Stimulated activated CD8-positive, alpha-beta memory T cell treated with anti-CD3 and anti-CD28 coated beads, Interleukin-4, amount 100 ng/mL, for 24 hours (primary cell): ENCODE results near the gene TFF1.
A peak's percentile ranks its signal among the peaks of the same experiment; 100 is the strongest.

ENCODE experiments used
- DNase-seq: peaks from one replicate; pipeline ENCODE4 v3.0.0-alpha.2; 2020; ENCODE audit warnings: low read depth

The TFF1 gene

DNA sequence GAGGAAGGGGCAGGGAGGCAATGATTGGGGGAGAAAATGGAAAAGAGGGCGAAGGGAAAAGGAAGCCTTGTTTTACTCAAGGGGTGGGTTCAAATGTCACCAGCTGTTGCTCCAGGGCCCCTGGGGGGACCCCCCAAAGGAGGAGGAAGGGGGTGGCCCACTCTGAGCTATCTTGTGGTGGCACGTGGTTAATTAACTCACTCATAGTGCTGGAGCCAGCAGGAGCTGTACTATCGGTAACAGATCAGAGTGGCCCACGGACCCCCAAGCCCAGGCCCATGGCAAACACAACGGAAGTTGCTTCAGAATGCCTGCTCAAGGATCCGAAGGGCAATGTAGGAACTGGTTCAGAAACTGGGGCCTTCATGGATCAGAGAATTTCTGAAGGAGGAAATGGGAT lies 22.8 kb downstream of the TFF1 start:
- DNase-seq = no peak

GRCh38 chr21:42343101-42343500 lies 23.2 kb downstream of the TFF1 start:
- no peak for DNase-seq

- DNase-seq = no peak
Measured at GRCh38 chr21:42341776-42342542, 24.4 kb downstream of the TFF1 start.

GRCh38 chr21:42340187-42341050 lies 25.9 kb downstream of the TFF1 start:
- DNase-seq = no peak

GRCh38 chr21:42338729-42339715 lies 27.3 kb downstream of the TFF1 start:
- DNase-seq = no peak

- DNase-seq = peak; percentile 63
Measured at GRCh38 chr21:42337830-42338728, 28.3 kb downstream of the TFF1 start.

DNA sequence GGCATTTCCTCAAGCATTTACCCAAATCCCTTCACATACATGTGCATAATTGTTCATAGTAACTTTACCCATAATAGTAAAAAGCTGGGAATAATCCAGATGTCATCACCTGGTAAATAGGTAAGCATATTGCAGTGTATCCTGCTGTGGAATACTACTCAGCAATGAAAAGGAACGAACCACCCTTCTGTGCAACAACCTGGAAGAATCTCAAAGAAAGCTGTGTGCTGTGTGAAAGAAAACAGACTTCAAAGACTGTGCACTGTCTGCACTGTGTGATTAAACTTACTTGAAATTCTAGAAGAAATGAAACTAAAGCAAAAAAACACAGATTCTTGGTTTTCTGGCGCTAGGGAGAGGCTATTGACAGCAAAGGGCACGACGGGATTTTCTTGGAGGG lies 29.1 kb downstream of the TFF1 start:
- DNase-seq = no peak

GRCh38 chr21:42336054-42336453 lies 30.3 kb downstream of the TFF1 start:
- DNase-seq = no peak

GRCh38 chr21:42332557-42333317 lies 33.6 kb downstream of the TFF1 start:
- no peak for DNase-seq

DNA sequence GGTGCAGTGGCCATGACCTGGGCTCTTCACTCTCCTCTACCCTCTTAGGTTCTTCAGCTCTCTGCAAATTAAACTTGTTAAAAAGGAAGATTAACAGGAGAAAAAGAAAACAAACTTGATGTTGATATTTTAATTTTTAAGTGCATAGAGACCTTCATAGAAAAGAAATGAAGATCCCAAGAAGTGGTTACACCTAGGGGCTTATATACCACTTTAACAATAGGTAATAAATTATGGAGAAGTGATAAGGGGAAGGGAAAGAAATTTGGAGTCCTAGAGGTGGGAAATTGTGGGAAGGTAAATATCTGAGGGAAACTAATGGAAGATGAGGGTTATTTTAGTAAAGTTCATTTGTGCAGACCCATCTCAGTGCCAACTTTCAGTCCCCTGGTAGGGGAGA lies 34.7 kb downstream of the TFF1 start:
- no peak for DNase-seq

DNA sequence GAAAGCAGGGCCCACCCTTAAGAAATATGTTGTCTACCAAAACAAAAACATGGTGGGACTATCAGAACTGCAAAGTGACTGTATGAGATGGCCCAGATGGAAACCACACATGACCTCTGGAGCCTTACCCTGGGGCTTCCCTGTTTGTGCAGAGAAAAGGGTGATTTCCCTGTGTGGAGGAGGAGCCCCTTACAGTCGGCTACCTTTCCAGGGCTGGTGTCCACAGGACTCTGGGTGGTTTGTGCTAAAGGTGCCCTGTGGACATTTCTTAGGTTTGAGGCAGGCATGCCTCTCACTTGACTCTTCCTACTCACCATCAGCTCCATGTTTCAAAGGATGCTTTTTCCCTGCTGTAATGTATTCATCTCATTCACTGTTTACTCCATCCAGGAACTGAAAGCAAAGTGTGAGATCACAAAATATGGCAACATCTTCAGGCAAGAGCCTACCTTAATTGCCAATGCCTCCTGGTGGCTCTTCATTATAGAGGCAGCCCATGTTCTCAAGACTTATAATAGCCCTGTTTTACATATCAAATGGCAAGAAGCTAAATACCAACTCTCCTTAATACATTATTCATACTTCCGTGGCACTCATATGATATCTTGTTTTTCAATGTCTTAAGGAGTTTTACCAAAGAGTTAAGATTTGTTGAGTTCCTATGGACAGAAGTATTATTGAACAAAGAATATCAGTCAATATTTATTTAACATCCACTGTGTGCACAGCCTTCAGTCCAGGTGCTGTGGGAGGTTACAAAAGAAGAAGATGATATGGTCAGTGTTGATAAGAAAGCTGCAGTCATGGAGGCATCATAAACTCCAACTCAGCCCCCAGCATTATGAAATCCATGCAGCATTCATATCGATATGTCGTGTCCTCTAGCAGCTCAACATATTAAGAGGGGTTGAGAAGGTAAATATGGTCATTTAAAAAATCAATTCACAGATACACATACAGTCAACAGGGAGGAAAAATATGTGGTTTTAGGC lies 35.7 kb downstream of the TFF1 start:
- no peak for DNase-seq

DNA sequence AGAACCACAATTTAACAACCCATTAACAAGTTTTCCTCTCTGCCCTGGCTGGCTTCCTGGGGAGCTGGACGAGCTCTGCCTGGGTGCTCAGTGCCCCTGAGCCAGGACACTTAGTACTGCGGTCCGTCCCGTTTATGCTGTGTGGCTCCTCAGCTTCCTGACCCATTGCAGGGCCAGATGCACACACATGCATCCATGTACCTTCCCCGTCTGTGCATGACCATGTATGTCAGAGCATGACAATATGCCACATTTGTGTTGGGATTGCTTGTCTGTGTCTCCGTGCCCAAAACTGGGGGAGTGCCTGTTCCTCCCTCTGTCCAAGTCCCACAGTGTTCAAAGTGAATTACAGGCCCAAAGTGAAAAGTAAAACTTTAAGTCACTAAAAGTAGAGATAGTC lies 41.4 kb downstream of the TFF1 start:
- DNase-seq = no peak

DNA sequence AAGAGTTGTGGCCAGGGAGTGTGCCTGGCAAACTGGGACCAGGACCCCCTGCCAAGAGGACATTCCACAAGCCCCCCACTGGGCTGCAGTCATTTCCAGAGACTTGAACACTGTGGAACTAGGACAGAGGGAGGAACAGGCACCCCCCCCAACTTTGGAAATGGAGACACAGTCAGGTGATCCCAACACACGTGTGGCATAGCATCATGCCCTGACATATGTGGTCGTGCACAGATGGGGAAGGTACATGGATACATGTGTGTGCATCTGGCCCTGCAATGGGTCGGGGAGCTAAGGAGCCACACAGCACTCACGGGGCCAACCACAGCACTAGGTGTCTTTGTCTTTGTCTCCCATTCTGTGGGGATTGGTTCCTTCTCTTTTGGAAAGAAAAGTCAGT lies 44.5 kb downstream of the TFF1 start:
- DNase-seq = no peak

GRCh38 chr21:42321231-42321630 lies 45.1 kb downstream of the TFF1 start:
- DNase-seq = no peak

- no peak for DNase-seq
Measured at GRCh38 chr21:42320791-42321190, 45.5 kb downstream of the TFF1 start.

GRCh38 chr21:42319851-42320572 lies 46.3 kb downstream of the TFF1 start:
- no peak for DNase-seq

- DNase-seq = no peak
Measured at GRCh38 chr21:42319376-42319775, 47.0 kb downstream of the TFF1 start.
